Measurements from ENCODE around the gene CYB5R3.
"Not testable (repeated sequence)": the region's sequence is repeated elsewhere in the genome, so short reads cannot be mapped to it uniquely, and the experiment has no call there.

CYB5R3 gene

GRCh38 chr22:42580040-42580439, 69.2 kb downstream of the CYB5R3 start:
- H3K4me1 ChIP-seq; H3K9me3 ChIP-seq; in situ Hi-C loops (cut with MboI; ENCODE audit: low sequenced_read_pairs); DNase-seq (ENCODE audit: low spot score in 2 of 2); H3K27me3 ChIP-seq (ENCODE audit: low read depth); H3K4me3 ChIP-seq: not testable (repeated sequence)
- H3K36me3 ChIP-seq (replicated peaks) = peaks cover 35% of the 10 kb centered on the region

GRCh38 chr22:42577623-42578240, 71.5 kb downstream of the CYB5R3 start:
- Histone ChIP-seq H3K36me3 (replicated peaks) (peaks cover 31% of the 10 kb centered on the region), H3K27me3 (ENCODE audit: low read depth) (no peaks in the 10 kb centered on the region), H3K9me3 (no peaks in the 10 kb centered on the region), H3K4me1 (peaks cover 4% of the 10 kb centered on the region), H3K4me3 (no peak overlapping the region)
- in situ Hi-C loops (cut with MboI; ENCODE audit: low sequenced_read_pairs) = no loop called here
- DNase-seq (ENCODE audit: low spot score in 2 of 2) = no peak

- DNase-seq (ENCODE audit: low spot score in 2 of 2); H3K27me3 ChIP-seq (ENCODE audit: low read depth); in situ Hi-C loops (cut with MboI; ENCODE audit: low sequenced_read_pairs); H3K9me3 ChIP-seq; H3K4me3 ChIP-seq; H3K4me1 ChIP-seq: not testable (repeated sequence)
- peaks cover 37% of the 10 kb centered on the region for H3K36me3 ChIP-seq (replicated peaks)
These were observed 72.1 kb downstream of the CYB5R3 start for GRCh38 chr22:42577141-42577540.

GRCh38 chr22:42575996-42576574, 73.1 kb downstream of the CYB5R3 start:
- DNase-seq (ENCODE audit: low spot score in 2 of 2); H3K4me1 ChIP-seq; H3K27me3 ChIP-seq (ENCODE audit: low read depth); in situ Hi-C loops (cut with MboI; ENCODE audit: low sequenced_read_pairs); H3K4me3 ChIP-seq; H3K9me3 ChIP-seq: not testable (repeated sequence)
- H3K36me3 ChIP-seq (replicated peaks) = peaks cover 39% of the 10 kb centered on the region

GRCh38 chr22:42574468-42574867, 74.7 kb downstream of the CYB5R3 start:
- in situ Hi-C loops (cut with MboI; ENCODE audit: low sequenced_read_pairs); H3K9me3 ChIP-seq; H3K27me3 ChIP-seq (ENCODE audit: low read depth); H3K4me3 ChIP-seq; DNase-seq (ENCODE audit: low spot score in 2 of 2); H3K4me1 ChIP-seq: not testable (repeated sequence)
- H3K36me3 ChIP-seq (replicated peaks) = peaks cover 34% of the 10 kb centered on the region

- H3K27me3 ChIP-seq (ENCODE audit: low read depth); H3K4me3 ChIP-seq; in situ Hi-C loops (cut with MboI; ENCODE audit: low sequenced_read_pairs); H3K4me1 ChIP-seq; H3K9me3 ChIP-seq; DNase-seq (ENCODE audit: low spot score in 2 of 2): not testable (repeated sequence)
- H3K36me3 ChIP-seq (replicated peaks) = peaks cover 34% of the 10 kb centered on the region
These were observed 75.1 kb downstream of the CYB5R3 start for GRCh38 chr22:42574046-42574445.

GRCh38 chr22:42571068-42571467, 78.1 kb downstream of the CYB5R3 start:
- H3K27me3 ChIP-seq (ENCODE audit: low read depth); H3K4me3 ChIP-seq; in situ Hi-C loops (cut with MboI; ENCODE audit: low sequenced_read_pairs); H3K9me3 ChIP-seq; DNase-seq (ENCODE audit: low spot score in 2 of 2); H3K4me1 ChIP-seq: not testable (repeated sequence)
- H3K36me3 ChIP-seq (replicated peaks) = peaks cover 23% of the 10 kb centered on the region

- DNase-seq (ENCODE audit: low spot score in 2 of 2); H3K9me3 ChIP-seq; H3K4me3 ChIP-seq; H3K27me3 ChIP-seq (ENCODE audit: low read depth); in situ Hi-C loops (cut with MboI; ENCODE audit: low sequenced_read_pairs); H3K4me1 ChIP-seq: not testable (repeated sequence)
- H3K36me3 ChIP-seq (replicated peaks) = peaks cover 26% of the 10 kb centered on the region
These were observed 78.6 kb downstream of the CYB5R3 start for GRCh38 chr22:42570580-42570979.

GRCh38 chr22:42567950-42568349, 81.2 kb downstream of the CYB5R3 start:
- DNase-seq (ENCODE audit: low spot score in 2 of 2); H3K4me1 ChIP-seq; H3K9me3 ChIP-seq; H3K4me3 ChIP-seq; in situ Hi-C loops (cut with MboI; ENCODE audit: low sequenced_read_pairs); H3K27me3 ChIP-seq (ENCODE audit: low read depth): not testable (repeated sequence)
- peaks cover 15% of the 10 kb centered on the region for H3K36me3 ChIP-seq (replicated peaks)
